Upper lobe of right lung (tissue), 1 donor: ENCODE data around the gene NTRK1. TPM values are rescaled to one million over a fixed set of nuclear protein-coding genes. Genes with fewer than 3 reads are reported as not detected.
A peak's percentile ranks its signal among the peaks of the same experiment; 100 is the strongest.

Experiments
- ATAC-seq: fragments of 200-7000 bp; cut with Tn5 transposase; one replicate; pipeline ENCODE4 v1.9.1; 2020; ENCODE audit warnings: mild to moderate bottlenecking, moderate library complexity
- DNase-seq: peaks from one replicate; pipeline ENCODE4 v3.0.0-alpha.2; 2020
- H3K27ac ChIP-seq: fragments of 200-600 bp; one replicate; pipeline ENCODE4 v1.8.0; 2022
- H3K27me3 ChIP-seq: fragments of 200-600 bp; one replicate; pipeline ENCODE4 v1.8.0; 2022; ENCODE audit warnings: mild to moderate bottlenecking
- H3K36me3 ChIP-seq: fragments of 200-600 bp; one replicate; pipeline ENCODE4 v1.8.0; 2022
- H3K4me1 ChIP-seq: fragments of 200-600 bp; one replicate; pipeline ENCODE4 v1.8.0; 2022
- H3K4me3 ChIP-seq: fragments of 200-600 bp; one replicate; pipeline ENCODE4 v1.8.0; 2022; ENCODE audit warnings: mild to moderate bottlenecking
- H3K9me3 ChIP-seq: fragments of 200-600 bp; one replicate; pipeline ENCODE4 v1.8.0; 2022
- intact Hi-C: fragments of 100-400 bp; cut with DNase I; formaldehyde crosslinking; loops from one replicate; pipeline ENCODE4 v1.11.0; 2022
- total RNA-seq: library from RNA; stranded (reverse); fragmentation: NEBNext Ultra II Directional; extraction: Animal tissue kit (Norgen Biotek cat#: 25700); gene quantifications from one replicate; pipeline ENCODE4 v1.2.1, GENCODE V29; 2021
- TF ChIP-seq, protein P1 (sequence below): fragments of 200-600 bp; IDR thresholded peaks from one replicate; pipeline ENCODE4 v1.8.0; 2022; ENCODE audit warnings: antibody characterized with exemption
- donor health status: DM: no; HTN: yes; CAD: no; lungs with severe emphysema.

The NTRK1 gene
- total RNA-seq, 1 donor from 2014 or later: 1.2 TPM

DNA sequence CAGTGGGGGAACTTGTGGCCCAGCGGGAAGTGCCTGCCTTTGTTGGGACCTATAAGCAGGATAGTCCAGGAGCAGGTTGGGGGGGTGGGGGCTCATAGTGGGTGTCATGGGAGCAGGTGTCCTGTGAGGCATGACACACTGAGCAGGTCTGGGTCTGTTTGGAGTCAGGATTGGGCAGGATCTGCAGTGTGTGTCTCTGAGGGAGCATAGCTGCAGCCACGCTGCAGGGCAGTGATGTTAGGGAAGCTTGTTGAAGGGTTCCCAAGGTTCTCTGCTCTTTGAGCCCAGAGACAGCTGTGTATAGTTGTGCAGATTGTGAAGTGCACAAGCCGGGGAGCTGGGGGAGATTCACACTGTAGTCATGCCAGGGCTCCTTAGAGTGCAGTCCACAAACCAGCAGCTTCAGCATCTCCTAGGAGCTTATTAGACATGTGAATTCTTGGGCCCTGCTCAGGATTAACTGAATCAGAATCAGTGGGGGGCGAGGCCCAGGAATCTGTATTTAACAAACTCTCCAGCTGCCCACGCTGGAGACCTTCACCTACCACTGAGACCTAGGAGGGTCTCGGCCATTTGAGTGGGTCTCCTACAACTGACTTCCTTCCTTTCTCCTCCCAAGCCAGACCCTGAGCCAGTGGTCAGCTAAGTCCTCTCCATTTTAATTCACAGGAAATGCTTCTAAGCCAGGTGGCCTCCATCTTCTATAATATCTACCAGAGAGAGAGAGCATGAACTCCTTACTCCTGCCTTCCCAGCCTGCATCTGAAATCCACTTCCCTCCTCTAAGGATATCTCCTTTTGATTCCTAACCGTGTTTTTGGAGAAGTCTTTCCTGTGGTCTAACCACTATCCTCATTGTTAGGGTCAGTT, 12.8 kb upstream of the NTRK1 start:
- TF ChIP-seq, protein P1, sequence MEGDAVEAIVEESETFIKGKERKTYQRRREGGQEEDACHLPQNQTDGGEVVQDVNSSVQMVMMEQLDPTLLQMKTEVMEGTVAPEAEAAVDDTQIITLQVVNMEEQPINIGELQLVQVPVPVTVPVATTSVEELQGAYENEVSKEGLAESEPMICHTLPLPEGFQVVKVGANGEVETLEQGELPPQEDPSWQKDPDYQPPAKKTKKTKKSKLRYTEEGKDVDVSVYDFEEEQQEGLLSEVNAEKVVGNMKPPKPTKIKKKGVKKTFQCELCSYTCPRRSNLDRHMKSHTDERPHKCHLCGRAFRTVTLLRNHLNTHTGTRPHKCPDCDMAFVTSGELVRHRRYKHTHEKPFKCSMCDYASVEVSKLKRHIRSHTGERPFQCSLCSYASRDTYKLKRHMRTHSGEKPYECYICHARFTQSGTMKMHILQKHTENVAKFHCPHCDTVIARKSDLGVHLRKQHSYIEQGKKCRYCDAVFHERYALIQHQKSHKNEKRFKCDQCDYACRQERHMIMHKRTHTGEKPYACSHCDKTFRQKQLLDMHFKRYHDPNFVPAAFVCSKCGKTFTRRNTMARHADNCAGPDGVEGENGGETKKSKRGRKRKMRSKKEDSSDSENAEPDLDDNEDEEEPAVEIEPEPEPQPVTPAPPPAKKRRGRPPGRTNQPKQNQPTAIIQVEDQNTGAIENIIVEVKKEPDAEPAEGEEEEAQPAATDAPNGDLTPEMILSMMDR: no peak
- Histone ChIP-seq H3K9me3 (no peaks in the 10 kb centered on the region), H3K27ac (no peak overlapping the region), H3K36me3 (no peaks in the 10 kb centered on the region), H3K4me3 (no peak overlapping the region), H3K27me3 (peaks cover 72% of the 10 kb centered on the region), H3K4me1 (peaks cover 4% of the 10 kb centered on the region)
- ATAC-seq (no peak), DNase-seq (no peak)
- intact Hi-C loops: no loop called here

DNA sequence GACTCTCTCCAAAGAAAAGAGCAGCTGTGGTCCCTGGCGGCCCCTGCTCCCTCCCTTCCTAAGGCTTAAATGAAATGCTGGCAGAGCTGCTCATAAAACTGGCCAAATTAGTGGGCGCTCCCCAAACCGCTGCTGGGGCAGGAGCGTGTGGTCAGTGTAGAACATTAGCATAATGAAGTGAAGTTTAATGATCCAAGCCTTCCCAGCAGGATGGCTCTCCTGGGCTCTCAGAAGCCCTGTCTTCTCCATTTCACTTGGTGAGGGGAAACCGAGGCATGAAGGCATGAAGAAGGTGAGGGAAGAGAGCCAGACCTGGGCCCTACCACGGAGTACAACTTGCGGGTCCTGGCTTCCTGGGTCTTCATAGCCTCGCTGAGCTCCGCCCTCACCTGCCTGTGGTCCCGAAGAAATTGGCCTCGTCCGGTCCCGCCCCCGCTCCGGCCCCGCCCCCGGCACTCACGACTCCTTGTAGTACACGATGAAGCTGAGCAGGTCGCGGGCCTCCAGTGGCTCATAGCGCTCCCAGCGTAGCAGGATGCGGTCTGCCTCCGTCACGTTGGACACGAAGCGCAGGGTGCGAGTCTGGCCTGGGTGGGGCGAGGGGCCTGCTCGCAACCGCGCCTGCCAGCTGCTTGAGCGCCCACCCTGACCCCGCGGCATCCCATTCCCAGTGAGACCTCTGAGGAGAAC, 12.1 kb upstream of the NTRK1 start:
- ATAC-seq (peak; percentile 53), DNase-seq (peak; percentile 81)
- Histone ChIP-seq H3K36me3 (no peaks in the 10 kb centered on the region), H3K9me3 (no peaks in the 10 kb centered on the region), H3K27ac (no peak overlapping the region), H3K4me1 (peaks cover 4% of the 10 kb centered on the region), H3K27me3 (peaks cover 69% of the 10 kb centered on the region), H3K4me3 (no peak overlapping the region)
- TF ChIP-seq, protein P1: no peak
- intact Hi-C loops: no loop called here

DNA sequence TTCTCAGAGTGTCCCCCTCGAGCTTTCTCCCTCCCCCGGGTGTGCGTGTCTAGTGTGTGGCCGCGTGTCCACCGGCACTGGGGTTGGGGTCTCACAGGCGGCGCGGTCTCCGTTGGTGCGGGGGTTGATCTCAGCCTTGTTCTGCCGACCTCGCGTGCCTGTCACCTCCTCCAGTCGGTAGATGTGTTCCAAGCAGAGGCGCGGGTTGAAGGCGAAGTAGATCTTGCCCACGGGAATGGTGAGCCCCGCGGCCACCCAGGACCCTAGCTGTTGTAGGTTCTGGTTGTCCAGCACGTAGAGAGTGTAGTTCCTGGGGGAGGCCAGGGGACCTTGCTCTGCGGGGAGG, 11.5 kb upstream of the NTRK1 start:
- TF ChIP-seq, protein P1: no peak
- Histone ChIP-seq H3K9me3 (no peaks in the 10 kb centered on the region), H3K36me3 (no peaks in the 10 kb centered on the region), H3K4me3 (no peak overlapping the region), H3K27ac (no peak overlapping the region), H3K27me3 (peaks cover 64% of the 10 kb centered on the region), H3K4me1 (peaks cover 4% of the 10 kb centered on the region)
- intact Hi-C loops: no loop called here
- ATAC-seq (no peak), DNase-seq (no peak)

DNA sequence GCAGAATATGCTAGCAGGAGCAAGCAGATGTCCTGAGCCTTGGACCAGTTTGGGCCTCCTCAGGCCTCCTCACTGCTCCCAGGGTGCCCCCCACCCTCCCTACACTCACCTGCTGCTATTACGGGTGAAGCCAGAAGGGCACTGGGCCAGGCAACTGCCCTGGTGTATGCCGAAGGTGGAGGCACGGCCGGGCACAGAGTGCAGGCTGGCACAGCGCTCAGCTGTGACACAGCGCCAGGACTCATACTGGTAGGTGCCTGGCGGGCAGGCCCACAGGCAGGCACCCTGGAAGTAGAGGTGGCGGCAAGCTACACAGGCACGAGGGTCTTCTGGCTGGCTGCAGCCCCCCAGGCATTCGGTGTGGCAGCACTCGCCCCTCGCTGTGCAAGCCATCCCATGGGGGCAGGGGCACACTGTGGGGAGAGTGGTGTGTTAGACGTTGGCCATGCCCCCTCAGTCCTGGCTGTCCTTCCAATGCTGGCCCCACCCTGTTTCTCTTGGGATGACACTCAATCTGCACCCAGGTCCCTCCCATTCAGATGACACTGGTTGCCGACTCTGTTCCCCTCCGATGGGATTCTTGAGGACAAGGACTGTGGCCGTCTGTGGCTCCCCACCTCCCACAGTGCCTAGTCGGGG, 8.8 kb upstream of the NTRK1 start:
- no peak for DNase-seq
- intact Hi-C loops: no loop called here
- TF ChIP-seq, protein P1: no peak

DNA sequence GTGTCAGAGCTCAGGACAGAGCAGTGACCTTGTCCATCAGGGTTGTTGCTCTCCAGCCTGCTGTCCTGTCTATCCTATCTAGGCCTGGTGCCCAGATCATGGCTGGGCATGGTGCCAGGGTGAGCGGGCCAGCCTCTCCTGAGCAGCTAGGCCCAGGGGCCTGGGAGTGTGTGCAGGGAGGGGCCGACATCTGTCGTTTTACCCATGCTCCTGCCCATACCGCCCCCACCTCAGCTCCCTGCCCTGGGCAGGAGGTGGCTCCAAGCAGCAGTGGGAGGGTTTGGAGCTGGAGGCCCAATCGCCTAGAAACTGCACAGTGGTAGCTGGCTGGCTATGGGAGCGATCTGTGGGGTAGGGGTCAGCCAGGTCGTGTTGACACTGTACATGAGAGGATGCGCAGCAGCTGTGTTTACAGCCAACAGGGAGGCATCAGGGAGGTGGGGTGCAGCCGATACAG, 8.2 kb upstream of the NTRK1 start:
- intact Hi-C loops: no loop called here
- Histone ChIP-seq H3K36me3 (no peaks in the 10 kb centered on the region), H3K4me3 (no peak overlapping the region), H3K27me3 (peaks cover 34% of the 10 kb centered on the region), H3K9me3 (no peaks in the 10 kb centered on the region), H3K27ac (no peak overlapping the region), H3K4me1 (peaks cover 4% of the 10 kb centered on the region)
- TF ChIP-seq, protein P1: no peak
- no peak for ATAC-seq
- DNase-seq: no peak

More for the DNA sequence above, 8.8 kb upstream of the NTRK1 start:
- H3K9me3 ChIP-seq: no peaks in the 10 kb centered on the region
- H3K27me3 ChIP-seq: peaks cover 38% of the 10 kb centered on the region
- no peak overlapping the region for H3K4me3 ChIP-seq
- H3K4me1 ChIP-seq: peaks cover 4% of the 10 kb centered on the region
- H3K36me3 ChIP-seq: no peaks in the 10 kb centered on the region
- no peak overlapping the region for H3K27ac ChIP-seq
- ATAC-seq: peak; percentile 4
